Measurements from ENCODE around the gene CLEC2B. TPM values are rescaled to one million over a fixed set of nuclear protein-coding genes. Genes with fewer than 3 reads are reported as not detected.

Gene CLEC2B
- total RNA-seq, 1 donor from 2014 or later: 3.7 TPM

GRCh38 chr12:9813821-9814798 is 55.0 kb downstream of the CLEC2B start:
- ATAC-seq (peak; percentile 92), DNase-seq (peak; percentile 85)
- intact Hi-C loops (cut with micrococcal nuclease): loop anchor here (10.0 kb wide), 1 partner anchor 111 kb away; no protein-coding TSS in a partner anchor

- ATAC-seq (no peak), DNase-seq (no peak)
- intact Hi-C loops (cut with micrococcal nuclease): loop anchor here (10.0 kb wide), 1 partner anchor 113 kb away; no protein-coding TSS in a partner anchor
Observed at GRCh38 chr12:9811621-9812020, 57.5 kb downstream of the CLEC2B start.

DNA sequence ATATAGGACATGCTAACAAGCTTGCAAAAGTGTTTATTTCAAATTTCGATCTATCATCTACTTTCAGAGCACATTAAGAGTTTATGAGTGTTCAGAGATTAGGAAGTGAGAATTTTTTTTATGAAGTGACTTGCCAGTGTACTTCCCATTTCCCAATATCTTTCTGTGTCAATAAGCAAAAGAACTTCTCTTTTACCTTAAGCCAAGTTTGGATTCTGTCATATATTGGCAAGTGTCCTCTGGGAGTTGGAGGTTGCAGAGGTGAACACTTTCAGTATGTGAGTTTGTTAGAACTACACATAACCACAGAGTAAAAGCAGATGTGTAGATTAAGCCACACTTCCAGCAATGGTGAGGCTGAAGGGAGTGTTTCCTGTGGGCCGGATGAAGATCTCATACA is 58.5 kb downstream of the CLEC2B start:
- intact Hi-C loops (cut with micrococcal nuclease): loop anchor here (10.0 kb wide), 1 partner anchor 114 kb away; no protein-coding TSS in a partner anchor
- ATAC-seq: no peak
- DNase-seq: no peak

GRCh38 chr12:9809866-9810265 is 59.3 kb downstream of the CLEC2B start:
- intact Hi-C loops (cut with micrococcal nuclease): loop anchor here (10.0 kb wide), 1 partner anchor 115 kb away; no protein-coding TSS in a partner anchor
- DNase-seq: no peak
- no peak for ATAC-seq

DNA sequence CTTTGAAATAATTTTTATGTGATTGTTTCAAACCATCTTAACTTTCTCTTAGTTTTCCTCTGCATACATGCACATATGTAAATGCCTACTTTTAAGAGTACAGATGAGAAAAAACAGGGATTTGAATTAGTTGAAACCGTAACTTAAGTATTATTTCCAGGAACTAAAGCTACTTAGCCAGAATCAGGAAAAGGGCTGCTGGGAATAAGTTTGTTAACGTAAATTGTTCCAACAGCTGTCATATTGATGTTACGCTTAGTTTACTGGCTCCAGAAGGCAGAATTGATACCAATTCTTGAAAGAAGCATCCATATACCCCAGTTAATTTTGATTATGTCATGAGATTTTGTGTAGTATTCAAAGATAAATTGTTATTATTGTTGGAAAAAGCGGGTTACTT is 59.8 kb downstream of the CLEC2B start:
- ATAC-seq: no peak
- no peak for DNase-seq
- intact Hi-C loops (cut with micrococcal nuclease): no loop called here

DNA sequence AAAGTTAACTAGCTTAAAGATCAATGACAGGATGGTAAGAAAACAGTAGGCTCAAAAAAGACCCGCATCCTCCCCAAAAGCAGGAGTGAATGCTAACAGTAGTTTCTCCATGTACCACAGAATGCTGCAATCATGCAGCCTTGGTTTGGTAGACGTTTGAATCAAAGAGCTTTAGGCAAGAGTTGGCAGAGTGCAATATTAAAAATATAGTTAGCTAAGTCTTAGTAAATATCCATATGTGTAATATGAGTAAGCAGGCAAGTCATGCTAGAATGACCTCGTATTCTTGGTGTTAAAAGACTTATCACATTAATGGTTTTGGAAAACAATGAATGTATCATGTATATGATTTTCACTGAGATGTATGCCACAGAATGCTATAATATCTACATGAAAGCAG is 60.6 kb downstream of the CLEC2B start:
- ATAC-seq (no peak), DNase-seq (no peak)
- intact Hi-C loops (cut with micrococcal nuclease): no loop called here

DNA sequence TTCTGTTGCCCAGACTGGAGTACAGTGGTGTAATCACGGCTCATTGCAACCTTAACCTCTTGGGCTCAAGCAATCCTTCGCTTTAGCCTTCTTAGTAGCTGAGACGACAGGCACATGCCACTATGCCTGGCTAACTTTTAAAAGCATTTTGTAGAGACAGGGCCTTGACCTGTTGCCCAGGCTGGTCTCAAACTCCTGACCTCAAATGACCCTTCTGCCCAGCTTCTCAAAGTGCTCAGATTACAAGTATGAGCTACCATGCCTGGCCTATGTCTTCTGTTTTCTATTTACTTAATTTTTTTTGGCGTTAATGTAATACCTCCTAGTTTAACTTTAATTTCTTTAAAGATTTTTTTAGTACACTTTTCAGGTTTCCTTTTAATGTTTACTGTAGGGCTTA is 62.4 kb downstream of the CLEC2B start:
- ATAC-seq (no peak), DNase-seq (no peak)
- intact Hi-C loops (cut with micrococcal nuclease): no loop called here

GRCh38 chr12:9805883-9806282 is 63.3 kb downstream of the CLEC2B start:
- intact Hi-C loops (cut with micrococcal nuclease): no loop called here
- no peak for ATAC-seq
- no peak for DNase-seq

Other genes with a start within 250 kb of the CLEC2B start
- 4.2 TPM for gene CLEC2D, start 199.6 kb downstream of the CLEC2B start, total RNA-seq
- not detected for gene CLECL1, start 136.3 kb downstream of the CLEC2B start, total RNA-seq
- 1.1 TPM for gene CD69, start 108.5 kb downstream of the CLEC2B start, total RNA-seq
- gene KLRF1, start 41.9 kb downstream of the CLEC2B start, total RNA-seq: 0.55 TPM
- gene KLRF2, start 12.1 kb upstream of the CLEC2B start, total RNA-seq: not detected
- not detected for gene CLEC2A, start 63.0 kb upstream of the CLEC2B start, total RNA-seq
- gene CLEC12A, start 102.1 kb upstream of the CLEC2B start, total RNA-seq: 4.9 TPM
- not detected for gene CLEC1B, start 129.8 kb upstream of the CLEC2B start, total RNA-seq
- not detected for gene CLEC12B, start 141.3 kb upstream of the CLEC2B start, total RNA-seq
- not detected for gene CLEC9A, start 161.3 kb upstream of the CLEC2B start, total RNA-seq
- gene CLEC1A, start 229.6 kb upstream of the CLEC2B start, total RNA-seq: 4.4 TPM